GM12878 (cell line): Measurements from ENCODE around the gene UAP1L1. TPM values are rescaled to one million over a fixed set of nuclear protein-coding genes. Genes with fewer than 3 reads are reported as not detected.
A peak's percentile ranks its signal among the peaks of the same experiment; 100 is the strongest.

Experiments
- ATF2 ChIP-seq: IDR thresholded peaks from 2 replicates; pipeline ENCODE4 v1.6.1; 2012; ENCODE audit warnings: low read length, inconsistent platforms
- BCL11A ChIP-seq: IDR thresholded peaks from 2 replicates; pipeline ENCODE4 v1.6.1; 2011; ENCODE audit warnings: low read depth, low read length
- CBFB ChIP-seq: IDR thresholded peaks from 2 replicates; pipeline ENCODE4 v1.6.1; 2016; ENCODE audit warnings: antibody characterized with exemption, low read depth
- CBX5 ChIP-seq: sonication (generic); IDR thresholded peaks from 2 replicates; pipeline ENCODE4 v1.6.1; 2016; ENCODE audit warnings: low read depth, moderate library complexity, mild to moderate bottlenecking, inconsistent platforms
- FOS ChIP-seq: IDR thresholded peaks from 3 replicates; pipeline ENCODE4 v1.6.1; 2011; ENCODE audit warnings: borderline replicate concordance; ENCODE audit not compliant: insufficient read length; ENCODE audit errors: extremely low read depth
- FOXK2 ChIP-seq: fragments of 450-650 bp; IDR thresholded peaks from 2 replicates; pipeline ENCODE4 v1.6.1; 2017; ENCODE audit warnings: mild to moderate bottlenecking, moderate library complexity
- HDAC2 ChIP-seq: fragments of 200-600 bp; sonication (generic); IDR thresholded peaks from 2 replicates; pipeline ENCODE4 v1.6.1; 2017
- IKZF1 ChIP-seq: fragments of 450-650 bp; conservative IDR thresholded peaks from 2 replicates; pipeline ENCODE4 v1.6.1; 2017; ENCODE audit warnings: antibody characterized with exemption, mild to moderate bottlenecking
- IRF4 ChIP-seq: IDR thresholded peaks from 2 replicates; pipeline ENCODE4 v1.6.1; 2011; ENCODE audit warnings: low read depth, low read length
- NR2C2 ChIP-seq: IDR thresholded peaks from 2 replicates; pipeline ENCODE4 v1.6.1; 2011; ENCODE audit warnings: borderline replicate concordance, low read depth; ENCODE audit not compliant: control insufficient read depth, insufficient read length
- POLR2A ChIP-seq: IDR thresholded peaks from 2 replicates; pipeline ENCODE4 v1.6.1; 2011; ENCODE audit warnings: low read depth, mild to moderate bottlenecking, low read length
- RCOR1 ChIP-seq: conservative IDR thresholded peaks from 2 replicates; pipeline ENCODE4 v1.6.1; 2012; ENCODE audit warnings: low read depth, low read length, improper control_type of control experiment
- SKIL ChIP-seq: fragments of 450-650 bp; IDR thresholded peaks from 2 replicates; pipeline ENCODE4 v1.6.1; 2017; ENCODE audit warnings: mild to moderate bottlenecking, low read depth, inconsistent platforms; ENCODE audit not compliant: poor library complexity, severe bottlenecking
- SMARCA5 ChIP-seq: fragments of 450-650 bp; IDR thresholded peaks from 2 replicates; pipeline ENCODE4 v1.6.1; 2017; ENCODE audit warnings: mild to moderate bottlenecking
- SMC3 ChIP-seq: IDR thresholded peaks from 2 replicates; pipeline ENCODE4 v1.6.1; 2011; ENCODE audit warnings: low read length, improper control_type of control experiment, borderline replicate concordance
- SREBF2 ChIP-seq: IDR thresholded peaks from 2 replicates; pipeline ENCODE4 v1.6.1; 2012; ENCODE audit warnings: mild to moderate bottlenecking, low read length
- TAF1 ChIP-seq: IDR thresholded peaks from 2 replicates; pipeline ENCODE4 v1.6.1; 2011; ENCODE audit warnings: mild to moderate bottlenecking, low read depth, low read length, borderline replicate concordance
- ZNF384 ChIP-seq: IDR thresholded peaks from 2 replicates; pipeline ENCODE4 v1.6.1; 2012; ENCODE audit warnings: low read depth, mild to moderate bottlenecking, low read length, improper control_type of control experiment, borderline replicate concordance
- polyA plus RNA-seq, 11 experiments: library from polyadenylated mRNA; depleted of rRNA in 4 of 11; unstranded in 6 of 11; stranded (reverse) in 5 of 11; fragments of >200 nt; fragmentation: Nextera tagmentation in 4 of 11; fragmentation: Illumina TruSeq in 1 of 11; extraction: Ambion mirVana in 4 of 11; extraction: Trizol in 1 of 11; gene quantifications; 1 replicate in 1 of 11; 2 replicates in 10 of 11; pipeline versions ENCODE4 v1.2.1 to v1.2.3, GENCODE V29; 2011 to 2016; ENCODE audit warnings: inconsistent platforms in 2 of 11, missing spikeins in 2 of 11, low read depth in 1 of 11
- total RNA-seq, 4 experiments: library from RNA; depleted of rRNA in 3 of 4; stranded (reverse); fragments of >200 nt in 3 of 4; fragmentation: Illumina TruSeq in 1 of 4; extraction: Trizol in 1 of 4; gene quantifications; 2 replicates each; pipeline versions ENCODE4 v1.2.1 to v1.2.3, GENCODE V29; 2013 to 2021
- TF ChIP-seq, protein P1 (sequence below): IDR thresholded peaks from 2 replicates; pipeline ENCODE4 v1.6.1; 2012; ENCODE audit warnings: improper control_type of control experiment, low read depth, low read length; ENCODE audit not compliant: insufficient replicate concordance
- TF ChIP-seq, protein P2 (sequence below): fragments of 150-350 bp; IDR thresholded peaks from 2 replicates; pipeline ENCODE4 v1.6.1; 2016; ENCODE audit warnings: low read depth, low read length

UAP1L1 gene
- total and polyA plus RNA-seq, 10 of the 15 experiments (the other 5 are each of a cell fraction or from before 2014, with no cell fraction given) = 0.29 to 15.7 (median 5.8) TPM

- no peak for TF ChIP-seq SKIL
- TF ChIP-seq, protein P1, sequence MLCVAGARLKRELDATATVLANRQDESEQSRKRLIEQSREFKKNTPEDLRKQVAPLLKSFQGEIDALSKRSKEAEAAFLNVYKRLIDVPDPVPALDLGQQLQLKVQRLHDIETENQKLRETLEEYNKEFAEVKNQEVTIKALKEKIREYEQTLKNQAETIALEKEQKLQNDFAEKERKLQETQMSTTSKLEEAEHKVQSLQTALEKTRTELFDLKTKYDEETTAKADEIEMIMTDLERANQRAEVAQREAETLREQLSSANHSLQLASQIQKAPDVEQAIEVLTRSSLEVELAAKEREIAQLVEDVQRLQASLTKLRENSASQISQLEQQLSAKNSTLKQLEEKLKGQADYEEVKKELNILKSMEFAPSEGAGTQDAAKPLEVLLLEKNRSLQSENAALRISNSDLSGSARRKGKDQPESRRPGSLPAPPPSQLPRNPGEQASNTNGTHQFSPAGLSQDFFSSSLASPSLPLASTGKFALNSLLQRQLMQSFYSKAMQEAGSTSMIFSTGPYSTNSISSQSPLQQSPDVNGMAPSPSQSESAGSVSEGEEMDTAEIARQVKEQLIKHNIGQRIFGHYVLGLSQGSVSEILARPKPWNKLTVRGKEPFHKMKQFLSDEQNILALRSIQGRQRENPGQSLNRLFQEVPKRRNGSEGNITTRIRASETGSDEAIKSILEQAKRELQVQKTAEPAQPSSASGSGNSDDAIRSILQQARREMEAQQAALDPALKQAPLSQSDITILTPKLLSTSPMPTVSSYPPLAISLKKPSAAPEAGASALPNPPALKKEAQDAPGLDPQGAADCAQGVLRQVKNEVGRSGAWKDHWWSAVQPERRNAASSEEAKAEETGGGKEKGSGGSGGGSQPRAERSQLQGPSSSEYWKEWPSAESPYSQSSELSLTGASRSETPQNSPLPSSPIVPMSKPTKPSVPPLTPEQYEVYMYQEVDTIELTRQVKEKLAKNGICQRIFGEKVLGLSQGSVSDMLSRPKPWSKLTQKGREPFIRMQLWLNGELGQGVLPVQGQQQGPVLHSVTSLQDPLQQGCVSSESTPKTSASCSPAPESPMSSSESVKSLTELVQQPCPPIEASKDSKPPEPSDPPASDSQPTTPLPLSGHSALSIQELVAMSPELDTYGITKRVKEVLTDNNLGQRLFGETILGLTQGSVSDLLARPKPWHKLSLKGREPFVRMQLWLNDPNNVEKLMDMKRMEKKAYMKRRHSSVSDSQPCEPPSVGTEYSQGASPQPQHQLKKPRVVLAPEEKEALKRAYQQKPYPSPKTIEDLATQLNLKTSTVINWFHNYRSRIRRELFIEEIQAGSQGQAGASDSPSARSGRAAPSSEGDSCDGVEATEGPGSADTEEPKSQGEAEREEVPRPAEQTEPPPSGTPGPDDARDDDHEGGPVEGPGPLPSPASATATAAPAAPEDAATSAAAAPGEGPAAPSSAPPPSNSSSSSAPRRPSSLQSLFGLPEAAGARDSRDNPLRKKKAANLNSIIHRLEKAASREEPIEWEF = no peak
- TF ChIP-seq BCL11A = no peak
- TF ChIP-seq FOXK2 = no peak
- TF ChIP-seq, protein P2, sequence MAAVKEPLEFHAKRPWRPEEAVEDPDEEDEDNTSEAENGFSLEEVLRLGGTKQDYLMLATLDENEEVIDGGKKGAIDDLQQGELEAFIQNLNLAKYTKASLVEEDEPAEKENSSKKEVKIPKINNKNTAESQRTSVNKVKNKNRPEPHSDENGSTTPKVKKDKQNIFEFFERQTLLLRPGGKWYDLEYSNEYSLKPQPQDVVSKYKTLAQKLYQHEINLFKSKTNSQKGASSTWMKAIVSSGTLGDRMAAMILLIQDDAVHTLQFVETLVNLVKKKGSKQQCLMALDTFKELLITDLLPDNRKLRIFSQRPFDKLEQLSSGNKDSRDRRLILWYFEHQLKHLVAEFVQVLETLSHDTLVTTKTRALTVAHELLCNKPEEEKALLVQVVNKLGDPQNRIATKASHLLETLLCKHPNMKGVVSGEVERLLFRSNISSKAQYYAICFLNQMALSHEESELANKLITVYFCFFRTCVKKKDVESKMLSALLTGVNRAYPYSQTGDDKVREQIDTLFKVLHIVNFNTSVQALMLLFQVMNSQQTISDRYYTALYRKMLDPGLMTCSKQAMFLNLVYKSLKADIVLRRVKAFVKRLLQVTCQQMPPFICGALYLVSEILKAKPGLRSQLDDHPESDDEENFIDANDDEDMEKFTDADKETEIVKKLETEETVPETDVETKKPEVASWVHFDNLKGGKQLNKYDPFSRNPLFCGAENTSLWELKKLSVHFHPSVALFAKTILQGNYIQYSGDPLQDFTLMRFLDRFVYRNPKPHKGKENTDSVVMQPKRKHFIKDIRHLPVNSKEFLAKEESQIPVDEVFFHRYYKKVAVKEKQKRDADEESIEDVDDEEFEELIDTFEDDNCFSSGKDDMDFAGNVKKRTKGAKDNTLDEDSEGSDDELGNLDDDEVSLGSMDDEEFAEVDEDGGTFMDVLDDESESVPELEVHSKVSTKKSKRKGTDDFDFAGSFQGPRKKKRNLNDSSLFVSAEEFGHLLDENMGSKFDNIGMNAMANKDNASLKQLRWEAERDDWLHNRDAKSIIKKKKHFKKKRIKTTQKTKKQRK = no peak
- TF ChIP-seq SMARCA5 = peak; percentile 81
- no peak for TF ChIP-seq NR2C2
- TF ChIP-seq CBX5 = no peak
- no peak for TF ChIP-seq HDAC2
- no peak for TF ChIP-seq IRF4
- no peak for TF ChIP-seq SMC3
- no peak for TF ChIP-seq SREBF2
- no peak for TF ChIP-seq ZNF384
- no peak for TF ChIP-seq FOS
- TF ChIP-seq ATF2 = no peak
- TF ChIP-seq TAF1 = no peak
- no peak for TF ChIP-seq RCOR1
- peak; percentile 74 for TF ChIP-seq IKZF1
- no peak for TF ChIP-seq CBFB
- TF ChIP-seq POLR2A = no peak
Measured at GRCh38 chr9:137077010-137077747, at the start of gene UAP1L1 (continued).
